HG02588 (cell line): ENCODE measurements around the gene DSCAML1.

Experiments used
- ATAC-seq: cut with Tn5 transposase; IDR thresholded peaks from one replicate; pipeline ENCODE4 v1.9.1; 2021; ENCODE audit warnings: mild to moderate bottlenecking, moderate library complexity; ENCODE audit not compliant: unreplicated experiment

Gene DSCAML1

GRCh38 chr11:117535201-117535849 is 261.7 kb downstream of the DSCAML1 start:
- ATAC-seq: no peak

- no peak for ATAC-seq
Measured at GRCh38 chr11:117532568-117532967, 264.4 kb downstream of the DSCAML1 start.

- no peak for ATAC-seq
Measured at GRCh38 chr11:117529816-117530215, 267.2 kb downstream of the DSCAML1 start.

GRCh38 chr11:117528097-117528721 is 268.8 kb downstream of the DSCAML1 start:
- ATAC-seq: no peak

- ATAC-seq: no peak
Measured at GRCh38 chr11:117527271-117527670, 269.7 kb downstream of the DSCAML1 start.

- ATAC-seq: no peak
Measured at GRCh38 chr11:117525866-117526542, 271.0 kb downstream of the DSCAML1 start.

GRCh38 chr11:117524468-117525183 is 272.4 kb downstream of the DSCAML1 start:
- ATAC-seq: no peak

- ATAC-seq: no peak
Measured at GRCh38 chr11:117523680-117524079, 273.3 kb downstream of the DSCAML1 start.

GRCh38 chr11:117521974-117522373 is 275.0 kb downstream of the DSCAML1 start:
- ATAC-seq: no peak

GRCh38 chr11:117520966-117521365 is 276.1 kb downstream of the DSCAML1 start:
- no peak for ATAC-seq

- no peak for ATAC-seq
Measured at GRCh38 chr11:117520201-117520600, 276.8 kb downstream of the DSCAML1 start.

- ATAC-seq: no peak
Measured at GRCh38 chr11:117519590-117519989, 277.4 kb downstream of the DSCAML1 start.

GRCh38 chr11:117519170-117519569 is 277.8 kb downstream of the DSCAML1 start:
- ATAC-seq: no peak

GRCh38 chr11:117518455-117518854 is 278.6 kb downstream of the DSCAML1 start:
- ATAC-seq: no peak

- ATAC-seq: no peak
Measured at GRCh38 chr11:117517097-117517496, 279.9 kb downstream of the DSCAML1 start.

GRCh38 chr11:117515892-117516787 is 280.9 kb downstream of the DSCAML1 start:
- no peak for ATAC-seq

- no peak for ATAC-seq
Measured at GRCh38 chr11:117514256-117514655, 282.8 kb downstream of the DSCAML1 start.

- ATAC-seq: no peak
Measured at GRCh38 chr11:117513666-117514065, 283.4 kb downstream of the DSCAML1 start.

- ATAC-seq: no peak
Measured at GRCh38 chr11:117511931-117512539, 285.0 kb downstream of the DSCAML1 start.

GRCh38 chr11:117511483-117511930 is 285.5 kb downstream of the DSCAML1 start:
- ATAC-seq: no peak
